SK-N-SH (cell line): ENCODE results near the gene TCF23.

Source experiments
- FOXJ3 ChIP-seq: sonication (generic); formaldehyde crosslinking; IDR thresholded peaks from 2 replicates; pipeline ENCODE4 v1.5.1; 2020; ENCODE audit warnings: mild to moderate bottlenecking, missing genetic modification reagents
- JUND ChIP-seq: IDR thresholded peaks from 2 replicates; pipeline ENCODE4 v1.4.0; 2012
- NFIC ChIP-seq: IDR thresholded peaks from 2 replicates; pipeline ENCODE4 v1.4.0; 2012; ENCODE audit warnings: borderline replicate concordance
- POLR2AphosphoS5 ChIP-seq: IDR thresholded peaks from 2 replicates; pipeline ENCODE4 v1.6.1; 2012; ENCODE audit warnings: low read depth, low read length
- TF ChIP-seq, protein P1 (sequence below): fragments of 200-600 bp; sonication (generic); IDR thresholded peaks from 2 replicates; pipeline ENCODE4 v1.6.1; 2017; ENCODE audit warnings: antibody characterized with exemption, mild to moderate bottlenecking, moderate library complexity

DNA sequence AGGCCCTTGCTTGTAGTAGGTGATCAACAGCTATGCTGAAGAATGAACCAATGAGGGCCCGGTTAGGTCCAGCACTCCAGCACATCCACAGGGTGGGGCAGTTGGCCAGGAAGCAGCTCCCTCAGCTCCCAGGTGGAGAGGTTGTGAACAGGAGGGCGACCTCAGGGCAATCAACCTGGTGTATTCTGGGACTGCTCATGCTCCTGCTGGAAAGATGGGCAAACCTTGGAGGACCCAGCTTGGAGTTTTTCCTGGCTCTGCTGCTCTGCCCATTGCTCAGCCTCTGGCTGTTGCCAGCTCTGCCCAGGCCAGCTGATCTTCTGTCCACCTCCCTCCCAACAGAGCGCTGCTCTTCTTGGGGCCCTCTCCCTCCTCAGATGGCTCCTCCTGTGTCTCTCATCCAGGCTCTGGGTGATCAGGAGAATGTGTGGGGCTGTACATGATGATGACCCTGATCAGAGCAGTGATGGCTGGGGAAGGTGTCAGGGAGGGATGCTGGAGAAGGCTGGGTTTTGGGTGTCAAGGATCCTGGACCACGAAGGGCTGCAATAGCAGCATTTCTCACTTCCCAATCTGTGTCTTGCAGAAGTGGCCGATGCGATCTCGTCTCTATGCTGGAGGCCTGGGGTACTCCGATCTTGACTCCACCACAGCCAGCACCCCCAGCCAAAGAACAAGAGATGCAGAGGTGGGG, 3.4 kb downstream of the TCF23 start:
- TF ChIP-seq, protein P1, sequence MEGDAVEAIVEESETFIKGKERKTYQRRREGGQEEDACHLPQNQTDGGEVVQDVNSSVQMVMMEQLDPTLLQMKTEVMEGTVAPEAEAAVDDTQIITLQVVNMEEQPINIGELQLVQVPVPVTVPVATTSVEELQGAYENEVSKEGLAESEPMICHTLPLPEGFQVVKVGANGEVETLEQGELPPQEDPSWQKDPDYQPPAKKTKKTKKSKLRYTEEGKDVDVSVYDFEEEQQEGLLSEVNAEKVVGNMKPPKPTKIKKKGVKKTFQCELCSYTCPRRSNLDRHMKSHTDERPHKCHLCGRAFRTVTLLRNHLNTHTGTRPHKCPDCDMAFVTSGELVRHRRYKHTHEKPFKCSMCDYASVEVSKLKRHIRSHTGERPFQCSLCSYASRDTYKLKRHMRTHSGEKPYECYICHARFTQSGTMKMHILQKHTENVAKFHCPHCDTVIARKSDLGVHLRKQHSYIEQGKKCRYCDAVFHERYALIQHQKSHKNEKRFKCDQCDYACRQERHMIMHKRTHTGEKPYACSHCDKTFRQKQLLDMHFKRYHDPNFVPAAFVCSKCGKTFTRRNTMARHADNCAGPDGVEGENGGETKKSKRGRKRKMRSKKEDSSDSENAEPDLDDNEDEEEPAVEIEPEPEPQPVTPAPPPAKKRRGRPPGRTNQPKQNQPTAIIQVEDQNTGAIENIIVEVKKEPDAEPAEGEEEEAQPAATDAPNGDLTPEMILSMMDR = no peak
- TF ChIP-seq NFIC (no peak), POLR2AphosphoS5 (no peak), FOXJ3 (no peak), JUND (no peak)
